Central memory CD8-positive, alpha-beta T cell (primary cell): ENCODE measurements around the gene ATP6V1B1.

Experiments
- ATAC-seq: fragments of 150-1000 bp; cut with Tn5 transposase; replicated peaks from 2 replicates; pipeline ENCODE4 v1.10.0; 2022; ENCODE audit warnings: mild to moderate bottlenecking, moderate FRiP score, moderate number of reproducible peaks; ENCODE audit not compliant: poor library complexity, severe bottlenecking; ENCODE audit errors: extremely low read depth
- DNase-seq, 2 donors: peaks; one replicate each; pipeline ENCODE4 v3.0.0; 2021; ENCODE audit warnings: low spot score in 2 of 2
- H3K27ac Mint-ChIP-seq: one replicate; pipeline ENCODE4 v1.8.0; 2022; ENCODE audit warnings: low read depth, mild to moderate bottlenecking, moderate library complexity, mixed read lengths
- H3K27me3 Mint-ChIP-seq: one replicate; pipeline ENCODE4 v1.8.0; 2022; ENCODE audit warnings: mixed read lengths
- H3K36me3 Mint-ChIP-seq: one replicate; pipeline ENCODE4 v1.8.0; 2022; ENCODE audit warnings: mild to moderate bottlenecking, moderate library complexity, mixed read lengths; ENCODE audit not compliant: insufficient read depth
- H3K4me1 Mint-ChIP-seq: one replicate; pipeline ENCODE4 v1.8.0; 2022; ENCODE audit warnings: mixed read lengths
- H3K4me3 Mint-ChIP-seq: one replicate; pipeline ENCODE4 v1.8.0; 2022; ENCODE audit warnings: mild to moderate bottlenecking, moderate library complexity, mixed read lengths
- H3K9me3 Mint-ChIP-seq: one replicate; pipeline ENCODE4 v1.8.0; 2022; ENCODE audit warnings: mixed read lengths

ATP6V1B1 gene

GRCh38 chr2:70961648-70961994 is 25.9 kb downstream of the ATP6V1B1 start:
- no peak overlapping the region for H3K27ac Mint-ChIP-seq
- DNase-seq: peak in 1 of 2 donors; percentile 6
- peaks cover 20% of the 10 kb centered on the region for H3K4me1 Mint-ChIP-seq
- no peaks in the 10 kb centered on the region for H3K9me3 Mint-ChIP-seq
- H3K4me3 Mint-ChIP-seq: no peak overlapping the region
- peaks cover 58% of the 10 kb centered on the region for H3K27me3 Mint-ChIP-seq
- ATAC-seq: no peak
- H3K36me3 Mint-ChIP-seq: peaks cover 2% of the 10 kb centered on the region

- H3K4me3 Mint-ChIP-seq: no peak overlapping the region
- no peak for ATAC-seq
- no peaks in the 10 kb centered on the region for H3K9me3 Mint-ChIP-seq
- H3K36me3 Mint-ChIP-seq: peaks cover 2% of the 10 kb centered on the region
- H3K4me1 Mint-ChIP-seq: peaks cover 20% of the 10 kb centered on the region
- DNase-seq: peak; percentile 6 to 8
- H3K27me3 Mint-ChIP-seq: peaks cover 51% of the 10 kb centered on the region
- no peak overlapping the region for H3K27ac Mint-ChIP-seq
Observed at GRCh38 chr2:70962211-70962884, 26.6 kb downstream of the ATP6V1B1 start.

GRCh38 chr2:70962885-70963878 is 27.5 kb downstream of the ATP6V1B1 start:
- H3K9me3 Mint-ChIP-seq: no peaks in the 10 kb centered on the region
- ATAC-seq (no peak), DNase-seq (peak in 1 of 2 donors; percentile 8)
- peaks cover 43% of the 10 kb centered on the region for H3K27me3 Mint-ChIP-seq
- peaks cover 2% of the 10 kb centered on the region for H3K36me3 Mint-ChIP-seq
- H3K4me3 Mint-ChIP-seq: no peak overlapping the region
- H3K27ac Mint-ChIP-seq: no peak overlapping the region
- peaks cover 14% of the 10 kb centered on the region for H3K4me1 Mint-ChIP-seq

GRCh38 chr2:70964133-70964532 is 28.4 kb downstream of the ATP6V1B1 start:
- no peaks in the 10 kb centered on the region for H3K9me3 Mint-ChIP-seq
- no peak for ATAC-seq
- H3K27me3 Mint-ChIP-seq: peaks cover 43% of the 10 kb centered on the region
- DNase-seq: no peak
- no peak overlapping the region for H3K27ac Mint-ChIP-seq
- peaks cover 9% of the 10 kb centered on the region for H3K4me1 Mint-ChIP-seq
- H3K36me3 Mint-ChIP-seq: peaks cover 2% of the 10 kb centered on the region
- peak overlapping the region; percentile 80 for H3K4me3 Mint-ChIP-seq

- Mint-ChIP-seq H3K27me3 (peaks cover 43% of the 10 kb centered on the region), H3K27ac (peak overlapping the region; percentile 11), H3K9me3 (no peaks in the 10 kb centered on the region), H3K36me3 (peaks cover 2% of the 10 kb centered on the region), H3K4me1 (peaks cover 9% of the 10 kb centered on the region), H3K4me3 (peak overlapping the region; percentile 80)
- ATAC-seq (peak; percentile 95), DNase-seq (peak; percentile 72 to 77)
Observed at GRCh38 chr2:70964596-70965386, 29.1 kb downstream of the ATP6V1B1 start.

GRCh38 chr2:70965506-70965905 is 29.8 kb downstream of the ATP6V1B1 start:
- no peaks in the 10 kb centered on the region for H3K9me3 Mint-ChIP-seq
- H3K4me1 Mint-ChIP-seq: peaks cover 9% of the 10 kb centered on the region
- H3K36me3 Mint-ChIP-seq: peaks cover 2% of the 10 kb centered on the region
- ATAC-seq (no peak), DNase-seq (peak in 1 of 2 donors; percentile 6)
- peak overlapping the region; percentile 80 for H3K4me3 Mint-ChIP-seq
- H3K27ac Mint-ChIP-seq: peak overlapping the region; percentile 11
- peaks cover 43% of the 10 kb centered on the region for H3K27me3 Mint-ChIP-seq

- Mint-ChIP-seq H3K27ac (no peak overlapping the region), H3K27me3 (peaks cover 31% of the 10 kb centered on the region), H3K4me1 (peaks cover 9% of the 10 kb centered on the region), H3K36me3 (peaks cover 2% of the 10 kb centered on the region), H3K9me3 (no peaks in the 10 kb centered on the region), H3K4me3 (no peak overlapping the region)
- no peak for ATAC-seq
- no peak for DNase-seq
Observed at GRCh38 chr2:70966681-70967080, 31.0 kb downstream of the ATP6V1B1 start.

- Mint-ChIP-seq H3K9me3 (no peaks in the 10 kb centered on the region), H3K4me3 (no peak overlapping the region), H3K27ac (no peak overlapping the region), H3K27me3 (peaks cover 26% of the 10 kb centered on the region), H3K4me1 (peaks cover 9% of the 10 kb centered on the region), H3K36me3 (peaks cover 2% of the 10 kb centered on the region)
- DNase-seq: no peak
- no peak for ATAC-seq
Observed at GRCh38 chr2:70967189-70967588, 31.5 kb downstream of the ATP6V1B1 start.

- Mint-ChIP-seq H3K4me1 (peaks cover 17% of the 10 kb centered on the region), H3K4me3 (no peak overlapping the region), H3K27ac (peak overlapping the region; percentile 10), H3K9me3 (no peaks in the 10 kb centered on the region), H3K36me3 (peaks cover 6% of the 10 kb centered on the region), H3K27me3 (no peaks in the 10 kb centered on the region)
- DNase-seq (no peak), ATAC-seq (no peak)
Observed at GRCh38 chr2:70974592-70974991, 38.9 kb downstream of the ATP6V1B1 start.

GRCh38 chr2:70975237-70975636 is 39.5 kb downstream of the ATP6V1B1 start:
- H3K36me3 Mint-ChIP-seq: peaks cover 8% of the 10 kb centered on the region
- H3K4me3 Mint-ChIP-seq: no peak overlapping the region
- ATAC-seq: no peak
- DNase-seq: no peak
- H3K4me1 Mint-ChIP-seq: peaks cover 17% of the 10 kb centered on the region
- H3K27ac Mint-ChIP-seq: no peak overlapping the region
- no peaks in the 10 kb centered on the region for H3K27me3 Mint-ChIP-seq
- H3K9me3 Mint-ChIP-seq: no peaks in the 10 kb centered on the region

- H3K4me3 Mint-ChIP-seq: peak overlapping the region; percentile 75
- no peak for DNase-seq
- peak; percentile 33 for ATAC-seq
- peaks cover 17% of the 10 kb centered on the region for H3K4me1 Mint-ChIP-seq
- H3K27ac Mint-ChIP-seq: peak overlapping the region; percentile 96
- H3K9me3 Mint-ChIP-seq: no peaks in the 10 kb centered on the region
- peaks cover 8% of the 10 kb centered on the region for H3K36me3 Mint-ChIP-seq
- no peaks in the 10 kb centered on the region for H3K27me3 Mint-ChIP-seq
Observed at GRCh38 chr2:70977605-70978205, 42.0 kb downstream of the ATP6V1B1 start.
